Cortex of kidney (tissue), 1 donor: Measurements from ENCODE around the gene KIF23.
"Not testable (repeated sequence)": the region's sequence is repeated elsewhere in the genome, so short reads cannot be mapped to it uniquely, and the experiment has no call there.

Experiments
- DNase-seq: peaks from one replicate; lab custom pipeline; 2025; lab: John Stamatoyannopoulos, UW

Gene KIF23

DNA sequence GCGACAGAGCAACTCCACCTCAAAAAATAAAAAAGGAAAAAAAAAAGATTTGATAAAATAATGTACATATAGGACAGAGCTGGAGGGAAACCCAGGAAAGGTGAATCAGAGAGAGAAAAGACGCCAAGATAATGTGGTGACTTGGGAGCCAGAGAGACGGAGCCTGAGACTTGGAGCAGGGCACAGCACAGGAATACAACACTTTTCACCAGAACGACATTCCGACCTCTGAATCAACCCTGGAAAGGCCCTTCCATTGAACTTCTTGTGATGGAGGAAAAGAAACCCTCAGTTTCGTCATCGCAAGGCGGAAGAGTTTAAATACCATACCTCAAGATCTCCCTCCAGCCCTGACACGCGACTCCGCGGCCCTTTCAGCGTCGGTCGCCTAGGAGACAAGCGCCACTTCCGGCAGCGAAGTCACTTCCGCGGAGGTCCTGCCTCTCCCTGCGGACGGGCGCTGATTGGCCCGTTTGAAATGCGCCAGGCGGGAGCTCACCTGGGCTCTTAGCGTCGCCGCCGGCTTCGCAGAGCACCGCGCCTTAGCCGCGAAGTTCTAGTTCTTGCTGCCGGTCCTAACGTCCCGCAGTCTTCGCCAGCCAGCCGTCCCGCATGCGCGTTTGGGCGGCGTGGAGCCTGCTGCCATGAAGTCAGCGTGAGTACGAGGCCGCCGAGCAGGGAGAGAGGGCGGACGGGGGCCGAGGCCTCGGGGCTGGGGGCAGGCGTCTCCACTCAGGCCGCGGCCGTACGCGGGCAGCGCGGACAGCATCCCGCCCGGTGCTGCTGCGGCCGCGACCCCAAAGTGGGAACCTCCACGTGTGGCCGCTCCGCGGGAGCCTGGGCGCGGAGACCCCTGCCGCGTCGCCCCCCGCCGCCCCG, at the start of gene KIF23:
KIF23 (plus strand) TSS at position 528 of the 879 bp plus-strand sequence; CDS start at position 645, 117 bp downstream.
- peak; percentile 29 for DNase-seq

- DNase-seq = no peak
These were observed 46.9 kb upstream of the KIF23 start for GRCh38 chr15:69367236-69367635.

DNA sequence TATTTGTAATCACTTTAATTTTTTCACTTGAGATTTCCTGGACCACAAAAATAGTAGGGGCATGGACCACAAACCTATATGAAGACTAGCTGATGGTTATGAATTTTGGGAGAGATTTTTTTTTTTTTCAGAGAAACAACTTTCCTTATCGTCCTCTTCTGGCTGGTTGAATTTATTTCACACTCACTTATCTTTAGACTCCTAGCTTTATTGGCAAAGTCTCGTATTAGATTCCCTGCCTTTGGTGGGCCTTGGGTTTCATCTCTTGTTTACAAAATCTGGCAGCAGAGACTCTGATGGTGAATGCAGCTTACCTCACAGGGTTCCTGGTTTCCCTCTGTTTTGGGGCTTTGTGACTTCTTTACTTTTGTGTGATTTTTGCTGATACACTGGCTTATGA, 44.5 kb upstream of the KIF23 start:
- no peak for DNase-seq

DNA sequence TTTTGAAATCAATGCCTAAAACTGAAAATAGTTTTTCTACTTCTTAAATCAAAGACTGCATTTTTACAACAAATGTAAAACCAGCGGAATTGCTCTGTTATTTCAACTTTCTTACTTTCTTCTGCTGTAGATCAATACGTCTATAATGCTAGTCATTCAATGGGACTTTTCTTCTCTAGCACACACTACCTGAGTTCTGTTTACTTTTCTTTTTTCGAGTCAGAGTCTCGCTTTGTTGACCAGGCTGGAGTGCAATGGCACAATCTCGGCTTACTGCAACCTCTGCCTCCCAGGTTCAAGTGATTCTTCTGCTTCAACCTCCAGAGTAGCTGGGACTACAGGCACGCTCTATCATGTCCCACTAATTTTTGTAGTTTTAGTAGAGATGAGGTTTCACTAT, 40.7 kb upstream of the KIF23 start:
- DNase-seq = no peak

- DNase-seq = no peak
These were observed 38.9 kb upstream of the KIF23 start for GRCh38 chr15:69375151-69375790.

GRCh38 chr15:69377216-69377970, 36.8 kb upstream of the KIF23 start:
- no peak for DNase-seq

DNA sequence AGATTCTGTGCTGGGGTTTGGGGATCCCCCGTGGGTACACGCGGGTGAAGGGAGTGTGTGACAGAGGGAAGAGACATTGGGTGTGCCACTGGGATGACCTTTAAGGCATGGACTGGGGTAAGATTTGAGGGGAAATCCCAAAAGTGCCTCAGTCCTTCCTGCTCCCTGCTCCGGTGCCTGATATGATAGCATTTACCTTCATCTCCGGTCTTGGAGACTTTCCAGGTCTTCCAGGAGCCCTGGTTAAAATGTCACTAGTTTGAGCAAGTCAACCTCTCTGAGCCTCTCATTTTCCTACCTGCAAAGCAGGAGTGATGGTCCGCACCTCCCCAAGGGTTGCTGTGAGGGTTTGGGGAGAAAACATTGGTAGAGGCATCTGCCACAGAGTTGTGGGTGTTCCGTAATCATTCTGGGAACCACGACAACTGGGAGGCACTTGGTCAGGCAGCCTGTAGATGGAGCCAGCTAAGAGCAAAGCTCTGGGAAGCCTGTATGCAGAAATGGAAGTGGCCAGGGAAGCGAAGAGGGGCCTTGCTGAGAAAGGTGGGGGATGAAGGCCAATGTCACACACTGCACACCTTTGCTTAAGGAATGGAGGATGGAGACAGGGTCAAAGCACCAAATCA, 33.9 kb upstream of the KIF23 start:
- no peak for DNase-seq

DNA sequence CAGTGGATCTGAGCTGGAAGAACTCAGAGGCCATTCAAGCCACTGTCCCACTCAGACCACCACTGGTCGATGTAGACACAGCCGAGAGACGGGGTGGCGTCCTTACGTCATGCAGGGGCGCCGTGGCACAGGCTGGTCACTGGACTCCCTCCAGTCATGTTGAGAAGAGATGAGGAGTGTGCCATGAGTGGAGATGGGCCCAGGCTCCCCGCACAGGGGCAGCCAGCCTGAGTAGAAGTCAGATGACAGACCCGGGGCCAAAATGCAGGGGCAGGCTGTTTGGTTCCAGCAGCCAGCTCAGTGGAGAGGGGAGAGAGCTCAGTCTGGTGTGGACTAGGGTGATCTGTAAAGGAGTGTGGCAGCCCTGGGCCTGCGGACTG, 33.4 kb upstream of the KIF23 start:
- no peak for DNase-seq

- not testable (repeated sequence) for DNase-seq
These were observed 32.0 kb upstream of the KIF23 start for GRCh38 chr15:69382176-69382575.

GRCh38 chr15:69384066-69384465, 30.1 kb upstream of the KIF23 start:
- not testable (repeated sequence) for DNase-seq

DNA sequence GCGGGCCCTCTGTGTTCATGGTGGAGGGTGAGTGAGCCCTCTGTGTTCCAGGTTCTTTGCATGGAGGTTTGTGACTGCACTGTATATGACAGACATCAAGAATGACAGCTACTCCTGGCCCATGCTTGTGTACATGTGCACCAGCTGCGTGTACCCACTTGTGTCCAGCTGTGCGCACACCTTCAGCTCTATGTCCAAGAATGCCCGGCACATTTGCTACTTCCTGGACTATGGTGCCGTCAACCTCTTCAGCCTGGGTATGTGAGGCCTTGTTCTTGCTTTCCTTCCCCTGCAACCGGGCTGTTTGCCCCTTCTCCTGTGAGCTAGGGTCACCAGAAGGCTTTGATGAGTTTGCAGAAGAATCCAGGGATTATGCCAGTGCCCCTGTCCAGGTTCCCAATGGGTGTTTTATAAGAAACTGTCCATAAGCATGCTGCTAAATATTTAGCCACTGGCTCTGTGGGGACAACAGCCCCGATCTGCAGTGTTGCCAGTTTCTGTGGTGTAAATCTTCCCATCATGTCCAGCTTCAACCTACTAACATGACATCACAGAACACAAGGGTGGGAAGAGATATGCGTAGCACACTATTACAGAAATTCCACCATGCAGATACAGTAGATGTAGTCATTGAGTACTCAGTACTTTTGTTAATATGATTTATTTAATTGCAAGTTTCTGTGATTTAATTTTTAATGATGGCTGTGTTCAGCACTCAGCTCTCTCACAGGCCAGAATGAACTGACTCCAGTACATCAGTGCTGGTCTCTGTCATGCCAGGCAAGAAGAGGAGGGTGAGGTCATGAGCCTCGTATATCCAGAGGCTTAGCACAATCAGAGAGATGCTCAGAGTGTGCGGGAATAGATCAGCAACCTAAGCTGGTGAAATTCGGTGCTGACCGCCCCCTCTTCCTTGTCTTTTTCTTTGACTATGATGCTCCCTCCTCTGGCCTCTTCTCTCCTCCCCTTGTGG, 29.2 kb upstream of the KIF23 start:
- no peak for DNase-seq

GRCh38 chr15:69385831-69386230, 28.3 kb upstream of the KIF23 start:
- no peak for DNase-seq

- no peak for DNase-seq
These were observed 27.9 kb upstream of the KIF23 start for GRCh38 chr15:69386284-69386683.

DNA sequence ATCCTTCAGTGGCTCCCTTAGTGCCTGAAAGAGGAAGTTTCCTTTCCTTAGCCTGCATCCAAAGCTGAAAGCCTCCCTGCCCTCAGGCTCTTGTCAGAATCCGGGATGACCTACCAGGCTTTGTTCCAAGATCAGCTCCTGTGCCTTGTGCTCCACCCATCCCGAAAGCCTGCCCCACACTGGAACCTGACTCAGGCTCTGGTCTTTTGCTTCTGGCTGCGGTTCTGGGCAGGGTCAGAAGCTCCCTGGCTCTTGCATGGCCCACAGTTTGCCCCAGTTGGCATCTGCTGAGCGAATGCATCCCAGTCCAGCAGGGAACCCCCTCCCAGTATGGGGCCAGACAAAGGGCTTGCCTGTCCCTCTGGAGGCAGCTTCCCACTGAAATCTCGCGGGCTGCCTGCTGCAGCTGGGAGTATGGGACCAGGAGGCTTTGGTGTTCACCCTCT, 25.9 kb upstream of the KIF23 start:
- DNase-seq = no peak

- DNase-seq = no peak
These were observed 24.7 kb upstream of the KIF23 start for GRCh38 chr15:69389426-69389825.

DNA sequence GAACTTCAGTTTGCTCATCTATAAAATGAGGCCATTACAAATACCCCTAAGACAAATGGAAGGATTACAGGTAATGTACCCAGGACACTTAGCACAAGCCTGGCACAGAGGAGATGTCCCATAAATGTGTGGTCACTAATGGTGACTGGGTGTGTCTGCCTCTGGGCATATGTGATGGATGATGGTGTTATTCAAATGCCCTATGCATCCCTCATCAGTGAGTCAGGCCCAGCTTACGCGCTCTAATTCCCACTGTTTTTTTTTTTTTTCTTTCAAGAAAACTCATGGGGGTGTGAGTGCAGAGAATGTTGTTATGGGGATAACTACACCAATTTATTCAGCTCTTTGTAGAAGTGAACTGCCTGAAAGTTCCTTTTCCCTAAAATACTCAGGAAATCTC, 23.6 kb upstream of the KIF23 start:
- no peak for DNase-seq

DNA sequence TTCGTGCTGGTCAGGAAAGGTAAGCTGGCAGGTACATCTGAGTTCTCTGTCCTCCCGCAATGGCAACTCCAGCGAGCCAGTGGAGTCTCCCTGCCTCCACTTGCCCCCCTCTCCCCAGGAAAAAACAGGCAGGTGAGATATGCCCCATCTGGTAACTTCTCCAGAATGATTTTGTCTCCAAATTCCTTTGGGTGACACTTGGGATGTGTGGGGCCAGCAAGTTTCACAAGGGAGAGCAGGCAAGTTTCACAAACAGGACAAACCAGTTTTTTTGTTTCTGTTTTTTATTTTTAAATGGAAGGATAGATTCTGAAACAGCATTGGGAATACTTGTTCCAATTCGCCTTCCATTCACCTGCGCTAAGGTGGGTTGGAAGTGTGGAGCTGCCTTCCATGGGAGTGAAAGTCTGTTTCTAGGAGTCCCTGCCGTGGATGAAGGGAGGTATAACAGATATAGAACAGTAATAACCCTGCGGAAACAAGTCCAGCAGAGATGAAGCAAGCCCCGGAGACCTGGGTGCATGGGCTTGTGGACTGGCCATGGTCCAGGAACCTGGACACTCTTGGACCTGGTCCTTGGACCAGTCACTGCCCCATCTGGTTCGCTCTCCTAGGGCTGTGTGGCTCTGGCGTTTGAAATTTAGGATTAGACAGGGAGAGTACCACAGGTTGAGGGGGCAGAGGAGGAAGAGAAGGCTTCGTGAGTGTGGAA, 22.9 kb upstream of the KIF23 start:
- DNase-seq = no peak

DNA sequence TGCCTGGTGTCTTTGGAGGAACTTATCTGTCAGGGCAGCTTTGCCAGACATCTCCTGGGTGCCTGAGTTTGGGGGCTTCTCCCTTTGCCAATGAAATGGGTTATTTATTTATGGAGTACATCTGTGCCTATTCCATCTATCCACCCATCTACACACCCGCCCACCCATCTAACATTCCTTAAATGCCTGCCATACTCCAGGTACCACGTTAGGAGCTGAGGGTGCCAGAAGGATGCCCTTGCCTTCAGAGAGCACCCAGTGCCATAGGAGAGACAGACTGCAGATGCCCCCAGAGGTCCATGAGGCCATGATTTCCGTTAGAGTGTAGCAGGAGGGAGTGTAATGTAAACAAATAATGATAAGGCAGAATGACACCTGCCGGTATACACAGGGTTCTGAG, 21.8 kb upstream of the KIF23 start:
- DNase-seq = no peak

GRCh38 chr15:69393831-69394491, 20.2 kb upstream of the KIF23 start:
- DNase-seq = no peak
